ENCODE data around the gene NSL1. TPM values are rescaled to one million over a fixed set of nuclear protein-coding genes. Genes with fewer than 3 reads are reported as not detected.
A peak's percentile ranks its signal among the peaks of the same experiment; 100 is the strongest.
"Not testable (repeated sequence)": the region's sequence is repeated elsewhere in the genome, so short reads cannot be mapped to it uniquely, and the experiment has no call there.

Gene NSL1
- total RNA-seq, 2 experiments from 2014 or later: 38.1 to 38.2 TPM

DNA sequence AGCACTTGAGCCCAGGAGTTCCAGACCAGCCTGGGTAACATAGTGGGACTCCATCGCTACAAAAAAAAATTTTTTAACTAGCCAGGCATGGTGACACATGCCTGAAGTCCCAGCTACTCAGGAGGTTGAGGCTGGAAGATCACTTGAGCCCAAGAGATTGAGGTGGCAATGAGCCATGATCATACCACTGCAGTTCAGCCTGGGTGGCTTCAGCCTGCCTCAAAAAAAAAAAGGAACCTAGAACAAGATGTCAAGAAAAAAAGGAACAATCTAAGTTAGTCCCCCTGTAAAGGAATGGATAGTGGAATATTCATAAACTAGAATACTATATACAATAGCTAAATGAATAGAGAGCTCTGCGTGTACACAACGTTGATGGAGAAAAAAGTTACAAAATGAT, 14.4 kb downstream of the NSL1 start:
- no peaks in the 10 kb centered on the region for H3K27me3 Mint-ChIP-seq
- POLR2A ChIA-PET: interaction anchor here (1.2 kb wide), 1 partner anchor 14 kb away, joined by 4 read pairs; the partner anchor contains the start of genes NSL1 and TATDN3
- peaks cover 4% of the 10 kb centered on the region for H3K4me1 Mint-ChIP-seq
- H3K36me3 Mint-ChIP-seq: peaks cover 28% of the 10 kb centered on the region
- no peak overlapping the region for H3K27ac Mint-ChIP-seq
- ATAC-seq (ENCODE audit: low read depth) (no peak), DNase-seq (no peak)
- no peaks in the 10 kb centered on the region for H3K9me3 Mint-ChIP-seq
- H3K4me3 Mint-ChIP-seq: no peak overlapping the region

DNA sequence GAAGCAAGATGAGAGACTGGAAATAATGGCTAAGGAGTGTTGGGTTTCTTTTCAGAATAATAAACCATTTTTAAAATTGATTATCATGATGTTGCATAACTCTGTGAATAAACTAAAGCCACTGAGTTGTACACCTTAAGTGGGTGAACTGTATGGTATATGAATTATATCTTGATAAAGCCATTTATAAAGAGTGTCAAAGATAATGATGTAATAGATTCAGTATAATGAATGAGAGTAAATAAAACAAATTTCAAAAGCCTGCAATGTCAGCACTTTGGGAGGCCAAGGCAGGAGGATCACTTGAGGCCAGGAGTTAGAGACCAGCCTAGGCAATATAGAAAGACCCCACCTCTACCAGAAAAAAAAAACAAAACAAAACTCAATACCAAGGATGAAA, 16.3 kb downstream of the NSL1 start:
- no peak for DNase-seq
- peaks cover 3% of the 10 kb centered on the region for H3K9me3 Mint-ChIP-seq
- no peak for ATAC-seq (ENCODE audit: low read depth)
- H3K27me3 Mint-ChIP-seq: no peaks in the 10 kb centered on the region
- no peak overlapping the region for H3K4me3 Mint-ChIP-seq
- POLR2A ChIA-PET: no interaction called here
- no peak overlapping the region for H3K27ac Mint-ChIP-seq
- H3K4me1 Mint-ChIP-seq: peaks cover 2% of the 10 kb centered on the region
- H3K36me3 Mint-ChIP-seq: peaks cover 44% of the 10 kb centered on the region

DNA sequence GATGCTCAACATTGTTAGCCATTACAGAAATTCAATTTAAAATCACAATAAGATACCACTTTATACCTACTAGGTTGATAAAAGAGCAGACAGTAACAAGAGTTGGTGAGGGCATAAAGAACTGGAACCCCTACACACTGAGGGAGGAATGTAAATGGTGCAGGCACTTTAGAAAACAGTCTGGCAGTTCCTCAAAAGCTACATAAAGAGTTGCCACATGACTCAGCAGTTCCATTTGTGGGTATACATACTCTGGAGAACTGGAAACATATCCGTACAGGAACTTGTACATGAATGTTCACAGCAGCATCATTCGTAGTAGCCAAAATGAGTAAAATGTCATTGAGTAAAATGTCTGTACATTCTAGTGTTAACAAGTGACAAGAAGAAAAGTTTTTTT, 17.0 kb downstream of the NSL1 start:
- Mint-ChIP-seq H3K36me3 (peaks cover 51% of the 10 kb centered on the region), H3K27me3 (no peaks in the 10 kb centered on the region), H3K9me3 (peaks cover 7% of the 10 kb centered on the region), H3K4me3 (no peak overlapping the region), H3K4me1 (peaks cover 6% of the 10 kb centered on the region), H3K27ac (no peak overlapping the region)
- DNase-seq (no peak), ATAC-seq (ENCODE audit: low read depth) (no peak)
- POLR2A ChIA-PET: no interaction called here

DNA sequence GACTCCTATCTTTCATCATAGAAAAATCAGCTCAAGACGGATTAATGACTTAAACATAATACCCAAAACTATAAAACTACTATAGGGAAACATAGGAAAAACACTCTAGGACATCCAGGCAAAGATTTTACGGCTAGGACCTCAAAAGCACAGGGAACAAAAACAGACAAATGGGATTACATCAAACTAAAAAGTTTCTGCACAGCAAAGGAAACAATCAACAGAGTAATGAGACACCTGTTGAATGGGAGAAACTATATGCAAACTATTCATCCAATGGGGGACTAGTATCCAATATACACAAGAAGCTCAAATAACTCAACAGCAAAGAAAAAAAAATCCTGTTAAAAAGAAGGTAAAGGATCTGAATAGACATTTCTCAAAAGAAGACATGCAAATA, 18.6 kb downstream of the NSL1 start:
- Mint-ChIP-seq H3K36me3 (peaks cover 58% of the 10 kb centered on the region), H3K27me3 (no peaks in the 10 kb centered on the region), H3K27ac (no peak overlapping the region), H3K9me3 (peaks cover 17% of the 10 kb centered on the region), H3K4me1 (peaks cover 17% of the 10 kb centered on the region), H3K4me3 (no peak overlapping the region)
- ATAC-seq (ENCODE audit: low read depth): no peak
- DNase-seq: no peak
- POLR2A ChIA-PET: no interaction called here

DNA sequence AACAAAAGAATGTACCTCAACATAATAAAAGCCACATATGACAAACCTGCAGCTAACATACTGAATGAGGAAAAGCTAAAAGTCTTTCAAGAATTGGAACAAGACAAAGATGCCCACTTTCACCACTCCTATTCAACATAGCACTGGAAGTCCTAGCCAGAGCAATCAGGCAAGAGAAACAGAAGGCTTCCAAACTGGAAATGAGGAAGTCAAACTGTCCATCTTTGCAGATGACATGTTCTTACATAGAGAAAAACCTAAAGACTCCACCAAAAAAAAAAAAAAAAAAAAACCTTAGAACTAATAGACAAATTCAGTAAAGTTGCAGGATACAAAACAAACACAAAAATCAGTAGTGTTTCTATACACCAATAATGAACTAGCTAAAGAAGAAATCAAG, 20.2 kb downstream of the NSL1 start:
- H3K4me1 Mint-ChIP-seq: peaks cover 23% of the 10 kb centered on the region
- peaks cover 27% of the 10 kb centered on the region for H3K9me3 Mint-ChIP-seq
- no peak overlapping the region for H3K4me3 Mint-ChIP-seq
- ATAC-seq (ENCODE audit: low read depth): no peak
- no peak overlapping the region for H3K27ac Mint-ChIP-seq
- DNase-seq: no peak
- POLR2A ChIA-PET: interaction anchor here (0.7 kb wide), 1 partner anchor 11 kb away, joined by 3 read pairs; no protein-coding TSS in a partner anchor
- no peaks in the 10 kb centered on the region for H3K27me3 Mint-ChIP-seq
- peaks cover 69% of the 10 kb centered on the region for H3K36me3 Mint-ChIP-seq

DNA sequence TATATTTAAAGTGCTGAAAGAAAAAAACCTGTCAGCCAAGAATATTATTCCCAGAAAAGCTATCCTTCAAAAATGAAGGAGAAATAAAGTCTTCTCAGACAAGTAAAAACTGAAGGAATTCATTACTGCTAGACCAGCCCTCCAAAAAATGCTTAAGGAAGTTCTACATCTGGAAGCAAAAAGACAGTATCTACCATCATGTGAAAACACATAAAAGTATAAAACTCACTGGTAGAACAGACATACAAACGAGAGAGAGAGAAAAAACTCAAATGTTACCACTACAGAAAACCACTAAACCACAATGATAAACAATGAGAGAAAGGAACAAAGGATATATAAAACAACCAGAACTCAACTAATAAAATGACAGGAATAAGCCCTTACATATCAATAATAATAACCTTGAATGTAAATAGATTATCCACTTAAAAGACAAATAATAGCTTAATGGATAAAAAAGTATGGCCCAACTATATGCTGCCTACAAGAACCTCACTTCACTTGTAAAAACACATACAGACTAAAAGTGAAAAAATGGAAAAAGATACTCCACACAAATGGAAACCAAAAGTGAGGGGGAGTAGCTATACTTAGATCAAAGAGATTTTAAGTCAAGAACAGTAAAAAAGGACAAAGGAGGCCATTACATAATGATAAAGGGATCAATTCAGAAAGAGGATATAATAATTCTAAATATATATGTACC, 22.0 kb downstream of the NSL1 start:
- H3K27me3 Mint-ChIP-seq: no peaks in the 10 kb centered on the region
- ATAC-seq (ENCODE audit: low read depth): peak; percentile 50
- H3K9me3 Mint-ChIP-seq: peaks cover 30% of the 10 kb centered on the region
- no peak overlapping the region for H3K27ac Mint-ChIP-seq
- H3K4me3 Mint-ChIP-seq: peak overlapping the region; percentile 0
- POLR2A ChIA-PET: interaction anchor here (0.6 kb wide), 1 partner anchor 16 kb away, joined by 3 read pairs; no protein-coding TSS in a partner anchor
- H3K36me3 Mint-ChIP-seq: peaks cover 80% of the 10 kb centered on the region
- no peak for DNase-seq
- peaks cover 23% of the 10 kb centered on the region for H3K4me1 Mint-ChIP-seq

DNA sequence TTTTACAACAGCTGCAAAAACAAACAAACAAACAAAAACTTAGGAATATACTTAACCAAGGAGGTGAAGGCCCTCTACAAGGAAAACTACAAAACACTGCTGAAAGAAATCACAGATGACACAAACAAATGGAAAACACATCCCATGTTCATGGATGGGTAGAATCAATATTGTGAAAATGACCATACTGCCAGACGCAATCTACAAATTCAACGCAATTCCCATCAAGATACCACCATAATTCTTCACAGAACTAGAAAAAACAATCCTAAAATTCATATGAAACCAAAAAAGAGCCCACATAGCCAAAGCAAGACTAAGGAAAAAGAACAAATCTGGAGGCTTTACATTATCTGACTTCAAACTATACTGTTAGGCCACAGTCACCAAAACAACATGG, 24.8 kb downstream of the NSL1 start:
- POLR2A ChIA-PET; ATAC-seq (ENCODE audit: low read depth); H3K4me3 Mint-ChIP-seq; DNase-seq; H3K27ac Mint-ChIP-seq; H3K27me3 Mint-ChIP-seq: not testable (repeated sequence)
- peaks cover 23% of the 10 kb centered on the region for H3K4me1 Mint-ChIP-seq
- peaks cover 76% of the 10 kb centered on the region for H3K36me3 Mint-ChIP-seq
- H3K9me3 Mint-ChIP-seq: peaks cover 30% of the 10 kb centered on the region

DNA sequence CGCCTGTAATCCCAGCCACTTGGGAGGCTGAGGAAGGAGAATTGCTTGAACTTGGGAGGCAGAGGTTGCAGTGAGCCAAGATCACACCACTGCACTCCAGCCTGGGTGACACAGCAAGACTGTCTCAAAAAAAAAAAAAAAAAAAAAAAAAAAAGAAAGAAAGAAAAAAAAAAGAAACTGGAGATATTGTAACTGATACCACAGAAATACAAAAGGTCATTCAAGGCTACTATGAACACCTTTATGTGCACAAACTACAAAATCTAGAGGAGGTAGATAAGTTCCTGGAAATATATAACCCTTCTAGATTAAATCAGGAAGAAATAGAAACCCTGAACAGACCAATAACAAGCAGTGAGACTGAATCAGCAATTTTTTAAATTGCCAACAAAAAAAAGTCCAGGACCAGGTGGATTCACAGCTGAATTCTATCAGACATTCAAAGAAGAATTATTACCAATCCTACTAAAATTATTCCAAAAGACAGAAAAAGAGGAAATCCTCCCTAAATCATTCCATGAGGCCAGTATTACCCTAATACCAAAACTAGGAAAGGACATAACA, 26.8 kb downstream of the NSL1 start:
- DNase-seq; H3K27ac Mint-ChIP-seq; H3K4me3 Mint-ChIP-seq; H3K27me3 Mint-ChIP-seq; ATAC-seq (ENCODE audit: low read depth): not testable (repeated sequence)
- peaks cover 23% of the 10 kb centered on the region for H3K4me1 Mint-ChIP-seq
- peaks cover 65% of the 10 kb centered on the region for H3K36me3 Mint-ChIP-seq
- peaks cover 24% of the 10 kb centered on the region for H3K9me3 Mint-ChIP-seq
- POLR2A ChIA-PET: interaction anchor here (0.6 to 0.7 kb wide), 2 partner anchors 10 to 116 kb away, joined by 4 to 7 read pairs; no protein-coding TSS in a partner anchor

DNA sequence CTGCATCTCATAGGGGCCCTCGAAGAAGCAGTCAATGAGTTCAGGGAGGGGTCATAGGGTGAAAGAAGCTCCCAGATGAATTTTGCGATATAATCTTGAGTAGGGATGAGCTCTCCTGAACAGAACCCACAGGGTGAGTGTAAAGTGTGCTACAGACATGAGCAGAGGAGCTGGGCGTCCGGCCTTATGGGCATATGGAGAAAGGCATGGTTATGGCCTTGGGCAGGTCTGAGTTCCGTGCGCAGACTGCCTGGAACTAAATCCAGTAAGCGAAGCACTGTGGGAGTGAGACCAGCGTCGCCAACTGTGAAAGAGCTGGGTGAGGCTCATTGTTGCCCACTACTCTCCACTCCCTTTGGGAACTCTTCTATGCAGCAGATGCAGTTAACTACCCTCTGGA, 28.7 kb downstream of the NSL1 start:
- DNase-seq: no peak
- Mint-ChIP-seq H3K4me1 (peaks cover 11% of the 10 kb centered on the region), H3K9me3 (peaks cover 13% of the 10 kb centered on the region), H3K27ac (no peak overlapping the region), H3K4me3 (no peak overlapping the region), H3K27me3 (no peaks in the 10 kb centered on the region), H3K36me3 (peaks cover 53% of the 10 kb centered on the region)
- no peak for ATAC-seq (ENCODE audit: low read depth)
- POLR2A ChIA-PET: no interaction called here

DNA sequence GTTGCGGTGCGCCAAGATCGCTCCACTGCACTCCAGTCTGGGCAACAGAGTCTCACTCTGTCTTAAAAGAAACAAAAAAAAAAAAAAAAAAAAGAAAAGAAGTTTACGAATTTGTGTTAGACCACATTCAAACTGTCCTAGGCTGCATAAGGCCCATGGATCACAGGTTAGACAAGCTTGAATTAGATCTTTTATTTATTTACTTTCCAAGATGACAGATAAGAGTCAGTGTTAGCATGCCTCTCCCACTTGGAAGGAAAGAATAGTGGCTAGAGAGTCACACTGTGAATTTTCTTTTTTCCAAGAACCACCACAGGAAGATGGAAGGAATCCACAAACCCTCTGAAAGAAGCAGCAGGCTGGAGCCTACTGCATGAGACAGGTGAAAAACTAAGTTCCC, 29.3 kb downstream of the NSL1 start:
- peaks cover 10% of the 10 kb centered on the region for H3K9me3 Mint-ChIP-seq
- ATAC-seq (ENCODE audit: low read depth): no peak
- DNase-seq: no peak
- no peak overlapping the region for H3K4me3 Mint-ChIP-seq
- peaks cover 47% of the 10 kb centered on the region for H3K36me3 Mint-ChIP-seq
- POLR2A ChIA-PET: interaction anchor here (0.7 kb wide), 1 partner anchor 93 kb away, joined by 3 read pairs; no protein-coding TSS in a partner anchor
- no peak overlapping the region for H3K27ac Mint-ChIP-seq
- H3K4me1 Mint-ChIP-seq: peaks cover 9% of the 10 kb centered on the region
- no peaks in the 10 kb centered on the region for H3K27me3 Mint-ChIP-seq

DNA sequence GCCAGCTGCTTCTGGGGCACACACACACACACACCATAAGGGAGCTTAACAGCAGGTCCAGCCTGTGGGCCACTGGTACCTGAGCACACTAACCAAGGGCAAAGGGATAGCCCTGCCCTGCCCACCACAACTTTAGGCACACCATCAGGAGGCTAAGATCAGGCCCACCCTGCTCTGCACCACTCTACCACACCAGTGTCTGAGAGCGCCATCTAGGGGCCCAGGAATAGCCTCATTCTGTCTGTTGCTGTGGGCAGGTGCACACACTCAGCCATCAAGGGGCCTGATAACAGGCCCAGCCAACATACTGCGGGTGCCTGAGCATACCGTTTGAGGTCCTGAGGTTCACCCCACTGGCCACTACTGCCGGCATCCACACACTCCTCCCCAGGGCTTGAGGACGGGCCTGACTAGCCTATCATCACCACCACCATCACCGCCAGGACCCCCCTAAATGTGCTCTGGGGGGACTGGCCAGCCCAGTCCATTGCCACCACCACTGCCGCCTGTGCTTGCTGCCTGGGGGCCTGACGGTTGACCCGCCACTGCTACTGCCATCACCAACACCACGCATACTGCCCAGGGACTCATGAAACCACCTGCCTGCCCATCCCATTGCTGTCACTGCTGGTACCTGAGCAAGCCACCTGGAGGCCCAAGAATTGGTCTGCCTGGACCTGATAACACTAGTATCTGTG, 31.3 kb downstream of the NSL1 start:
- Mint-ChIP-seq H3K36me3 (peaks cover 35% of the 10 kb centered on the region), H3K27me3 (no peaks in the 10 kb centered on the region), H3K4me1 (peaks cover 5% of the 10 kb centered on the region), H3K4me3 (no peak overlapping the region), H3K27ac (no peak overlapping the region), H3K9me3 (no peaks in the 10 kb centered on the region)
- POLR2A ChIA-PET: no interaction called here
- ATAC-seq (ENCODE audit: low read depth): peak; percentile 92
- peak; percentile 64 for DNase-seq

DNA sequence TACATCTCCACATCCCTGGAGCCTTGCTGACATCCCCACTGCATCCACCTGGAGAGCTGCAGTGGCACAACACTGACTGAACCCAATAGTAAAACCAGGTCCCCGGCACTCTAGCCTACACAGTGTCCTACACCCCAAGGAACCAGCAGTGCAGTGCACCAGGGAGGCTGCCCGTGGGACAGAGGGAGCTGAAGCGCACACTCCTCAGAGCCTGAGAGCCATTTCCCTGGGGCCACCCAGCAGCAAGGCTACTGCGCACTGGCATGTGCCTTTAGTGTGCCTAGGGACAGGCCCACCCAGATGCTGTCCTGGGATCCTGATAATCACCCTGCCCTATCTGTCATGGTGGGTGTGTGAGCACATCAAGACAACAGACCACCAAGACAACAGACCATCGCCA, 31.9 kb downstream of the NSL1 start:
- Mint-ChIP-seq H3K9me3 (no peaks in the 10 kb centered on the region), H3K27ac (no peak overlapping the region), H3K4me1 (peaks cover 8% of the 10 kb centered on the region), H3K36me3 (peaks cover 30% of the 10 kb centered on the region), H3K27me3 (no peaks in the 10 kb centered on the region), H3K4me3 (no peak overlapping the region)
- POLR2A ChIA-PET: no interaction called here
- ATAC-seq (ENCODE audit: low read depth) (peak; percentile 23), DNase-seq (no peak)

DNA sequence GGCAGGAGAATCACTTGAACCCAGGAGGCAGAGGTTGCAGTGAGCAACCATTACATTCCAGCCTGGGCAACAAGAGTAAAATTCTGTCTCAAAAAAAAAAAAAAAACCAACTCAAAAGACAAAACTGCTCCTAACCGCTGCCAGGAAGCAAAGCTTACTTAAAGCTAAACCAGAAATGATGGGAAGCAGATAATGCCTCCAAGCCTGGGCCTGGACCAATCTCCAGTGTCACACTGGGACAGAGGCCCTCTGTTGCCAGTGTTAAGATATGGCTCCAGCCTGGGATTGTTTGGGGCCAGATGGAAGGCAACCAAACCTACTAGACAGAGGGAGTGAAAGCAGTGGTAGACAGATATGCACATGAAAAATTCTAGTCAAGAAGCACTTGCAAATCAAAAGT, 36.9 kb downstream of the NSL1 start:
- ATAC-seq (ENCODE audit: low read depth) (peak; percentile 22), DNase-seq (no peak)
- H3K36me3 Mint-ChIP-seq: peaks cover 9% of the 10 kb centered on the region
- no peaks in the 10 kb centered on the region for H3K27me3 Mint-ChIP-seq
- peaks cover 38% of the 10 kb centered on the region for H3K4me1 Mint-ChIP-seq
- no peaks in the 10 kb centered on the region for H3K9me3 Mint-ChIP-seq
- peak overlapping the region; percentile 75 for H3K27ac Mint-ChIP-seq
- POLR2A ChIA-PET: interaction anchor here (0.7 to 1.4 kb wide), 3 partner anchors 10 to 1148 kb away, joined by 4 to 5 read pairs (median 4); no protein-coding TSS in a partner anchor
- H3K4me3 Mint-ChIP-seq: peak overlapping the region; percentile 68
